IMR-90 (cell line): ENCODE measurements around the gene ANKDD1A. TPM values are rescaled to one million over a fixed set of nuclear protein-coding genes. Genes with fewer than 3 reads are reported as not detected.

Experiments
- ATAC-seq: fragments of 200-7000 bp; cut with Tn5 transposase; 2 replicates; pipeline ENCODE4 v1.9.1; 2020; ENCODE audit warnings: low read depth, mild to moderate bottlenecking, moderate library complexity
- BruUV-seq: library from RNA; stranded (reverse); fragments of 400-500 nt; replicated peaks from 2 replicates; lab custom pipeline; 2021; lab: Mats Ljungman, UMichigan
- CTCF ChIA-PET: fragments of 300-600 bp; formaldehyde crosslinking; extraction: SDS; loops from one replicate; lab custom pipeline; 2021; ENCODE audit warnings: antibody characterized with exemption; lab: Yijun Ruan, JAX
- POLR2A ChIA-PET: fragments of 300-600 bp; sonication (Branson Sonifier 250); formaldehyde crosslinking; loops from one replicate; lab custom pipeline; 2022; ENCODE audit warnings: antibody characterized with exemption; ENCODE audit not compliant: unreplicated experiment; lab: Charles Lee
- DNase-seq: peaks from one replicate; pipeline ENCODE4 v3.0.0; 2013
- H2AFZ ChIP-seq: replicated peaks from 2 replicates; pipeline ENCODE3; 2013; ENCODE audit warnings: low read length, mild to moderate bottlenecking; ENCODE audit not compliant: poor library complexity
- H2AK5ac ChIP-seq: 2 replicates; pipeline ENCODE4 v1.6.1; 2013; ENCODE audit warnings: low read depth, low read length, inconsistent platforms
- H2AK9ac ChIP-seq: replicated peaks from 2 replicates; pipeline ENCODE3; 2013; ENCODE audit warnings: mild to moderate bottlenecking, low read depth, low read length, moderate library complexity; ENCODE audit not compliant: poor library complexity
- H2BK120ac ChIP-seq: 2 replicates; pipeline ENCODE4 v1.6.1; 2013; ENCODE audit warnings: low read depth, low read length, inconsistent platforms
- H2BK15ac ChIP-seq: 3 replicates; pipeline ENCODE4 v1.6.1; 2013; ENCODE audit warnings: low read depth, low read length, inconsistent platforms
- H2BK20ac ChIP-seq: 2 replicates; pipeline ENCODE4 v1.6.1; 2013; ENCODE audit warnings: low read depth, mild to moderate bottlenecking, inconsistent platforms, low read length, moderate library complexity
- H2BK5ac ChIP-seq: 2 replicates; pipeline ENCODE4 v1.6.1; 2013; ENCODE audit warnings: mild to moderate bottlenecking, low read depth, low read length, inconsistent platforms; ENCODE audit not compliant: poor library complexity, severe bottlenecking
- H3K14ac ChIP-seq: replicated peaks from 2 replicates; pipeline ENCODE4 v1.6.1; 2013; ENCODE audit warnings: low read depth, low read length, inconsistent platforms
- H3K18ac ChIP-seq: 2 replicates; pipeline ENCODE4 v1.6.1; 2013; ENCODE audit warnings: low read depth, low read length, control low read depth
- H3K23ac ChIP-seq: 2 replicates; pipeline ENCODE4 v1.6.1; 2013; ENCODE audit warnings: low read depth, low read length, inconsistent platforms
- H3K27ac ChIP-seq: 2 replicates; pipeline ENCODE4 v1.5.1; 2013; ENCODE audit warnings: mild to moderate bottlenecking, control low read depth, low read length; ENCODE audit not compliant: insufficient read depth
- H3K27me3 ChIP-seq: 2 replicates; pipeline ENCODE4 v1.6.1; 2013; ENCODE audit warnings: low read length; ENCODE audit not compliant: control insufficient read depth, insufficient read depth
- H3K36me3 ChIP-seq: 2 replicates; pipeline ENCODE4 v1.6.1; 2013; ENCODE audit warnings: low read length, mixed read lengths; ENCODE audit not compliant: control insufficient read depth, insufficient read depth
- H3K4ac ChIP-seq: 2 replicates; pipeline ENCODE4 v1.6.1; 2013; ENCODE audit warnings: low read depth, low read length, inconsistent platforms
- H3K4me1 ChIP-seq: 2 replicates; pipeline ENCODE4 v1.6.1; 2013; ENCODE audit warnings: low read length, mixed read lengths; ENCODE audit not compliant: control insufficient read depth, insufficient read depth
- H3K4me2 ChIP-seq: 2 replicates; pipeline ENCODE4 v1.6.1; 2013; ENCODE audit warnings: low read depth, mild to moderate bottlenecking, control low read depth, low read length, moderate library complexity
- H3K4me3 ChIP-seq: 2 replicates; pipeline ENCODE4 v1.5.1; 2013; ENCODE audit warnings: low read depth, mild to moderate bottlenecking, control low read depth, low read length, moderate library complexity; ENCODE audit not compliant: insufficient read depth
- H3K56ac ChIP-seq: 2 replicates; pipeline ENCODE4 v1.6.1; 2013; ENCODE audit warnings: low read length, inconsistent platforms; ENCODE audit not compliant: insufficient read depth; ENCODE audit errors: extremely low read depth
- H3K79me1 ChIP-seq, 2 experiments: 2 replicates each; pipeline ENCODE4 v1.6.1; 2013; ENCODE audit warnings: low read length in 2 of 2, inconsistent platforms in 1 of 2, low read depth in 1 of 2
- H3K9ac ChIP-seq: 2 replicates; pipeline ENCODE4 v1.6.1; 2013; ENCODE audit warnings: low read depth, low read length, control low read depth
- H3K9me1 ChIP-seq: 2 replicates; pipeline ENCODE4 v1.6.1; 2013; ENCODE audit warnings: low read length, inconsistent platforms; ENCODE audit not compliant: insufficient read depth
- H3K9me3 ChIP-seq: 2 replicates; pipeline ENCODE4 v1.6.1; 2013; ENCODE audit warnings: low read length; ENCODE audit not compliant: control insufficient read depth, insufficient read depth
- H4K20me1 ChIP-seq: 2 replicates; pipeline ENCODE4 v1.6.1; 2013; ENCODE audit warnings: low read length, inconsistent platforms; ENCODE audit not compliant: insufficient read depth
- H4K5ac ChIP-seq: 2 replicates; pipeline ENCODE4 v1.6.1; 2013; ENCODE audit warnings: mild to moderate bottlenecking, low read depth, low read length, control low read depth
- H4K8ac ChIP-seq, 2 experiments: 2 replicates each; pipeline ENCODE4 v1.6.1; 2013; ENCODE audit warnings: low read depth in 2 of 2, low read length in 2 of 2, control low read depth in 1 of 2, inconsistent platforms in 1 of 2
- H4K91ac ChIP-seq: 2 replicates; pipeline ENCODE4 v1.6.1; 2013; ENCODE audit warnings: low read depth, low read length, inconsistent platforms; ENCODE audit not compliant: insufficient read depth
- BHLHE40 ChIP-seq: fragments of 150-350 bp; IDR thresholded peaks from 2 replicates; pipeline ENCODE4 v1.6.1; 2016; ENCODE audit warnings: mild to moderate bottlenecking, low read depth, low read length
- CEBPB ChIP-seq: IDR thresholded peaks from 2 replicates; pipeline ENCODE4 v1.6.1; 2012; ENCODE audit warnings: low read depth, low read length, improper control_type of control experiment
- CHD1 ChIP-seq: IDR thresholded peaks from 2 replicates; pipeline ENCODE4 v1.6.1; 2012; ENCODE audit warnings: low read depth, low read length, improper control_type of control experiment
- CTCF ChIP-seq: conservative IDR thresholded peaks from 2 replicates; pipeline ENCODE4 v1.5.1; 2012; ENCODE audit warnings: mild to moderate bottlenecking, low read depth, low read length, improper control_type of control experiment
- ELK1 ChIP-seq: fragments of 150-350 bp; IDR thresholded peaks from 2 replicates; pipeline ENCODE4 v1.6.1; 2016; ENCODE audit warnings: low read depth, mild to moderate bottlenecking, low read length, moderate library complexity, borderline replicate concordance
- FOS ChIP-seq: fragments of 150-350 bp; IDR thresholded peaks from 2 replicates; pipeline ENCODE4 v1.6.1; 2016; ENCODE audit warnings: low read depth, low read length
- MAFK ChIP-seq: IDR thresholded peaks from 2 replicates; pipeline ENCODE4 v1.6.1; 2012; ENCODE audit warnings: low read depth, low read length, improper control_type of control experiment
- MAZ ChIP-seq: IDR thresholded peaks from 2 replicates; pipeline ENCODE4 v1.6.1; 2012; ENCODE audit warnings: low read depth, mild to moderate bottlenecking, low read length, improper control_type of control experiment, moderate library complexity, borderline replicate concordance
- MXI1 ChIP-seq: IDR thresholded peaks from 2 replicates; pipeline ENCODE4 v1.6.1; 2012; ENCODE audit warnings: low read depth, mild to moderate bottlenecking, low read length, moderate library complexity, borderline replicate concordance
- NFE2L2 ChIP-seq: fragments of 150-350 bp; IDR thresholded peaks from 2 replicates; pipeline ENCODE4 v1.6.1; 2016; ENCODE audit warnings: low read depth, mild to moderate bottlenecking, low read length
- POLR2A ChIP-seq: IDR thresholded peaks from 2 replicates; pipeline ENCODE4 v1.6.1; 2012; ENCODE audit warnings: mild to moderate bottlenecking, low read depth, low read length
- RAD21 ChIP-seq: IDR thresholded peaks from 2 replicates; pipeline ENCODE4 v1.6.1; 2012; ENCODE audit warnings: low read length, improper control_type of control experiment
- RCOR1 ChIP-seq: IDR thresholded peaks from 2 replicates; pipeline ENCODE4 v1.6.1; 2012; ENCODE audit warnings: mild to moderate bottlenecking, low read length, improper control_type of control experiment; ENCODE audit not compliant: insufficient replicate concordance
- RFX5 ChIP-seq: IDR thresholded peaks from 2 replicates; pipeline ENCODE4 v1.8.0; 2012; ENCODE audit warnings: low read depth, mild to moderate bottlenecking, low read length, moderate library complexity
- SMC3 ChIP-seq: fragments of 150-350 bp; IDR thresholded peaks from 2 replicates; pipeline ENCODE4 v1.6.1; 2016; ENCODE audit warnings: low read depth, mild to moderate bottlenecking, antibody characterized with exemption, low read length, moderate library complexity
- USF2 ChIP-seq: fragments of 150-350 bp; IDR thresholded peaks from 2 replicates; pipeline ENCODE4 v1.6.1; 2017; ENCODE audit warnings: mild to moderate bottlenecking, antibody characterized with exemption, low read length, low read depth
- WGBS, 2 experiments: methylation state at CpG; one replicate each; pipeline versions ENCODE4 v1.1.5 to v1.1.7; 2013; ENCODE audit warnings: missing lambda C conversion rate in 2 of 2; ENCODE audit not compliant: insufficient read length in 1 of 2; ENCODE audit errors: extremely low coverage in 2 of 2; 5-methylcytosine and 5-hydroxymethylcytosine counted together
- dilution Hi-C: fragments of 300-500 bp; cut with HindIII; formaldehyde crosslinking; loops from one replicate; pipeline ENCODE4 v1.14.3; 2018; ENCODE audit warnings: low sequenced_read_pairs; ENCODE audit not compliant: unreplicated experiment
- in situ Hi-C: fragments of 300-500 bp; cut with MboI; formaldehyde crosslinking; loops from 3 replicates; pipeline ENCODE4 v1.14.3; 2019; ENCODE audit warnings: low sequenced_read_pairs, inconsistent platforms, mixed read lengths
- intact Hi-C: fragments of 100-400 bp; cut with micrococcal nuclease; formaldehyde crosslinking; loops from 2 replicates; pipeline ENCODE4 v1.10.0; 2022
- polyA plus RNA-seq, 3 experiments: library from polyadenylated mRNA; depleted of rRNA; stranded (reverse); fragments of >200 nt; gene quantifications; 2 replicates each; pipeline ENCODE4 v1.2.3, GENCODE V29; 2012; ENCODE audit warnings: low replicate concordance in 1 of 3
- total RNA-seq: library from RNA; depleted of rRNA; stranded (reverse); fragments of >200 nt; gene quantifications from 2 replicates; pipeline ENCODE4 v1.2.3, GENCODE V29; 2012

The ANKDD1A gene
- total and polyA plus RNA-seq, 2 of the 4 experiments (the other 2 are of a cell fraction), result 3.6 to 4.9 TPM

GRCh38 chr15:64954395-64954794, 42.7 kb downstream of the ANKDD1A start:
- Histone ChIP-seq H3K9me1 (peaks cover 6% of the 10 kb centered on the region), H2AK5ac (no peak overlapping the region), H2AFZ (no peak overlapping the region), H2BK20ac (no peak overlapping the region), H3K23ac (no peak overlapping the region), H3K9me3 (no peaks in the 10 kb centered on the region), H4K91ac (no peak overlapping the region), H3K4me2 (no peak overlapping the region), H2BK120ac (no peak overlapping the region), H3K27ac (no peak overlapping the region), H4K5ac (no peak overlapping the region), H3K4me1 (no peaks in the 10 kb centered on the region), H3K56ac (no peak overlapping the region), H3K18ac (no peak overlapping the region), H3K79me1 (no peaks in the 10 kb centered on the region), H3K14ac (no peak overlapping the region), H3K9ac (no peak overlapping the region), H3K36me3 (peaks cover 29% of the 10 kb centered on the region), H2BK5ac (no peak overlapping the region), H2BK15ac (no peak overlapping the region), H4K20me1 (no peaks in the 10 kb centered on the region), H3K4me3 (no peak overlapping the region), H2AK9ac (no peak overlapping the region), H3K4ac (no peak overlapping the region), H4K8ac (no peak overlapping the region), H3K27me3 (no peaks in the 10 kb centered on the region)
- no TSS peak for BruUV-seq
- DNase-seq (no peak), ATAC-seq (no peak)
- POLR2A ChIA-PET, result no interaction called here
- in situ Hi-C loops, result no loop called here
- 92% methylated on average over 2 of the region's 3 CpGs; no CpG with 5 or more reads in 1 of the 2 experiments for WGBS, 2 experiments
- dilution Hi-C loops, result no loop called here
- TF ChIP-seq CEBPB (no peak), SMC3 (no peak), CHD1 (no peak), CTCF (no peak), MAZ (no peak), MAFK (no peak), NFE2L2 (no peak), POLR2A (no peak), RFX5 (no peak), MXI1 (no peak), USF2 (no peak), RAD21 (no peak), BHLHE40 (no peak), FOS (no peak), RCOR1 (no peak), ELK1 (no peak)
- intact Hi-C loops, result no loop called here
- CTCF ChIA-PET, result no interaction called here
